Activated gamma-delta T cell treated with anti-CD3 and anti-CD28 coated beads, Interleukin-2, amount 50 U/mL, for 16 hours (primary cell): Measurements from ENCODE around the gene WBP2NL.
A peak's percentile ranks its signal among the peaks of the same experiment; 100 is the strongest.
"Not testable (repeated sequence)": the region's sequence is repeated elsewhere in the genome, so short reads cannot be mapped to it uniquely, and the experiment has no call there.

Source experiments
- DNase-seq: peaks from one replicate; pipeline ENCODE4 v3.0.0-alpha.2; 2020; ENCODE audit warnings: low read depth

The WBP2NL gene

GRCh38 chr22:42033263-42034181, 34.9 kb downstream of the WBP2NL start:
- DNase-seq = no peak

- DNase-seq = no peak
These were observed 36.7 kb downstream of the WBP2NL start for GRCh38 chr22:42035256-42035655.

- DNase-seq = no peak
These were observed 40.7 kb downstream of the WBP2NL start for GRCh38 chr22:42039271-42039670.

GRCh38 chr22:42041784-42042183, 43.2 kb downstream of the WBP2NL start:
- DNase-seq = no peak

GRCh38 chr22:42050641-42051180, 52.1 kb downstream of the WBP2NL start:
- no peak for DNase-seq

GRCh38 chr22:42052765-42053164, 54.2 kb downstream of the WBP2NL start:
- no peak for DNase-seq

- DNase-seq = no peak
These were observed 58.3 kb downstream of the WBP2NL start for GRCh38 chr22:42056757-42057511.

GRCh38 chr22:42060489-42060888, 61.9 kb downstream of the WBP2NL start:
- no peak for DNase-seq

GRCh38 chr22:42061041-42061440, 62.5 kb downstream of the WBP2NL start:
- DNase-seq = no peak

- no peak for DNase-seq
These were observed 64.0 kb downstream of the WBP2NL start for GRCh38 chr22:42062506-42063170.

GRCh38 chr22:42064629-42065028, 66.0 kb downstream of the WBP2NL start:
- no peak for DNase-seq

GRCh38 chr22:42065438-42066125, 67.0 kb downstream of the WBP2NL start:
- no peak for DNase-seq

GRCh38 chr22:42066126-42066761, 67.7 kb downstream of the WBP2NL start:
- DNase-seq = no peak

- DNase-seq = no peak
These were observed 68.3 kb downstream of the WBP2NL start for GRCh38 chr22:42066937-42067336.

GRCh38 chr22:42067671-42068251, 69.2 kb downstream of the WBP2NL start:
- DNase-seq = no peak

GRCh38 chr22:42068291-42068690, 69.7 kb downstream of the WBP2NL start:
- DNase-seq = no peak

- DNase-seq = no peak
These were observed 71.4 kb downstream of the WBP2NL start for GRCh38 chr22:42069801-42070516.

- peak; percentile 84 for DNase-seq
These were observed 72.2 kb downstream of the WBP2NL start, which contains the start of gene NAGA for GRCh38 chr22:42070517-42071422. Gene NAGA, minus strand, starts transcription at chr22:42070812. Its CDS starts 515 bp downstream, at chr22:42070297.

- not testable (repeated sequence) for DNase-seq
These were observed 72.9 kb downstream of the WBP2NL start for GRCh38 chr22:42071508-42071907.
